Measurements from ENCODE around the gene RNF25. TPM values are rescaled to one million over a fixed set of nuclear protein-coding genes. Genes with fewer than 3 reads are reported as not detected.

Gene RNF25, protein sequence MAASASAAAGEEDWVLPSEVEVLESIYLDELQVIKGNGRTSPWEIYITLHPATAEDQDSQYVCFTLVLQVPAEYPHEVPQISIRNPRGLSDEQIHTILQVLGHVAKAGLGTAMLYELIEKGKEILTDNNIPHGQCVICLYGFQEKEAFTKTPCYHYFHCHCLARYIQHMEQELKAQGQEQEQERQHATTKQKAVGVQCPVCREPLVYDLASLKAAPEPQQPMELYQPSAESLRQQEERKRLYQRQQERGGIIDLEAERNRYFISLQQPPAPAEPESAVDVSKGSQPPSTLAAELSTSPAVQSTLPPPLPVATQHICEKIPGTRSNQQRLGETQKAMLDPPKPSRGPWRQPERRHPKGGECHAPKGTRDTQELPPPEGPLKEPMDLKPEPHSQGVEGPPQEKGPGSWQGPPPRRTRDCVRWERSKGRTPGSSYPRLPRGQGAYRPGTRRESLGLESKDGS
- total RNA-seq, result 34.2 and 38.5 TPM in 2 replicates

GRCh38 chr2:218671654-218672566 is at the start of gene RNF25, which contains the start of gene STK36:
RNF25 (minus strand) TSS chr2:218672002; CDS start chr2:218671970, 32 bp downstream.
STK36 (plus strand) TSS chr2:218672086; CDS start chr2:218672830, 744 bp downstream.

GRCh38 chr2:218710687-218711549 is 39.1 kb upstream of the RNF25 start, which contains the start of gene TTLL4:
TTLL4 (plus strand) TSS chr2:218710835; CDS start chr2:218737677, 26,842 bp downstream.

DNA sequence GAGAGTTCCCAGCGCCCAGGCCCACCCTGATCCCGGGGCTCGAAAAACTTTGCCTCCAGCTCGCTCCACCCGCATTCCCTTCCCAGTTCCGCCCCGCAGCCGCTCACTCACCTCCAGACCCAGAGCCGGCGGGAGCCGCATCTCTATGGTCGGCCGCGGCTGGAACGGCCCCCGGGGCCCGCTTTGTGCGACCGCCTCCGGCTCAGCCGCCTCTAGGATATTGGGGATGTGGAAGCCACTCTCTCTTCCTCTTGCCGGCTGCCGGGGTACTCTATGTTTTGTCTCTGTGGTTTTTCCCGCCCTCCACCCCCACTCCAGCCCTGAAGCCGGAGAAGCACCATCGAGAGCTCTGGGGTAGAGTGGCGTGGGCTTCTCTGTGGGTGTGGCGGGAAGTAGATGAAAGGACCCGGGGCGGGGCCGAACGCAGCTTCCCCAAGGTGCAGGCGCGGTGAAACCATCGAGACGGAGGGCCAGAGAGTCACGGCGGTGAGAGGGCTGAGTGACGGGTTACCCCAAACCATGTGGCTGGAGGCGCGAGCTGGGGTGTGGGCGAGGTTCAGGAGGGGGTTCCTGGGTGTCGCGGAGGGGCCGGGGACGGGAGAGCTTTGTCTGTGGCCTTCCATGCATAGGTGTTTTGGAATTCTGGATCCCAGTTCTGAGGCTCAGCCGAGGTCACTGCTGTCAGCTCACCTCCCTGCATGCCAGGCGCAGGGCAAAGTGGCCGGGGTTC is 12.4 kb downstream of the RNF25 start, which contains the start of the genes BCS1L and ZNF142:
Gene BCS1L, plus strand, starts transcription at position 426 of the 730 bp plus-strand sequence. CDS start 1,305 bp downstream, outside the sequence.
Gene ZNF142, minus strand, starts transcription at position 366 of the 730 bp plus-strand sequence. CDS start 3,194 bp downstream, outside the sequence.

Other genes starting within 250 kb of the RNF25 start
- gene USP37, start 103.7 kb downstream of the RNF25 start, total RNA-seq, result 6.4 and 8.6 TPM in 2 replicates
- gene CNOT9, start 103.2 kb downstream of the RNF25 start, total RNA-seq, result 46.6 and 58.3 TPM in 2 replicates
- 6.7 and 8.0 TPM in 2 replicates for gene PLCD4, start 64.1 kb downstream of the RNF25 start, total RNA-seq
- gene ZNF142, start 12.4 kb downstream of the RNF25 start, total RNA-seq, result 16.9 and 20.8 TPM in 2 replicates
- 20.8 and 24.4 TPM in 2 replicates for gene BCS1L, start 12.3 kb downstream of the RNF25 start, total RNA-seq
- gene STK36, start 84 bp upstream of the RNF25 start, total RNA-seq, result 25.4 and 28.7 TPM in 2 replicates
- gene TTLL4, start 38.8 kb upstream of the RNF25 start, total RNA-seq, result 9.8 and 18.3 TPM in 2 replicates
- gene CYP27A1, start 110.1 kb upstream of the RNF25 start, total RNA-seq, result 21.5 and 35.2 TPM in 2 replicates
- 0.16 TPM in 1 of 2 replicates, not detected in the other for gene PRKAG3, start 159.8 kb upstream of the RNF25 start, total RNA-seq
- not detected in 2 replicates for gene WNT6, start 187.8 kb upstream of the RNF25 start, total RNA-seq
- under 0.01 TPM in 1 of 2 replicates, not detected in the other for gene WNT10A, start 208.8 kb upstream of the RNF25 start, total RNA-seq

All from hair follicle dermal papilla cell (primary cell).